ENCODE data around the gene SLX4.

The SLX4 gene

GRCh38 chr16:3582276-3583165, 28.9 kb downstream of the SLX4 start:
- H3K4me3 ChIP-seq (ENCODE audit: low read depth, low read length) = no peak overlapping the region
- DNase-seq (ENCODE audit: low read depth, low spot score) = no peak
- in situ Hi-C loops (cut with HindIII; ENCODE audit: low sequenced_read_pairs) = no loop called here
- no peak for TF ChIP-seq CTCF (IDR thresholded peaks at IDR 0.05; ENCODE audit: low read depth, low read length)

GRCh38 chr16:3581392-3581791, 30.0 kb downstream of the SLX4 start:
- H3K4me3 ChIP-seq (ENCODE audit: low read depth, low read length) = no peak overlapping the region
- DNase-seq (ENCODE audit: low read depth, low spot score) = no peak
- no peak for TF ChIP-seq CTCF (IDR thresholded peaks at IDR 0.05; ENCODE audit: low read depth, low read length)
- in situ Hi-C loops (cut with HindIII; ENCODE audit: low sequenced_read_pairs) = no loop called here

- no peak for TF ChIP-seq CTCF (IDR thresholded peaks at IDR 0.05; ENCODE audit: low read depth, low read length)
- in situ Hi-C loops (cut with HindIII; ENCODE audit: low sequenced_read_pairs) = no loop called here
- H3K4me3 ChIP-seq (ENCODE audit: low read depth, low read length) = no peak overlapping the region
- DNase-seq (ENCODE audit: low read depth, low spot score) = peak; percentile 32
Observed at GRCh38 chr16:3580686-3581085, 30.7 kb downstream of the SLX4 start.

GRCh38 chr16:3580251-3580651, 31.2 kb downstream of the SLX4 start:
- H3K4me3 ChIP-seq (ENCODE audit: low read depth, low read length) = no peak overlapping the region
- TF ChIP-seq CTCF (IDR thresholded peaks at IDR 0.05; ENCODE audit: low read depth, low read length) = no peak
- no peak for DNase-seq (ENCODE audit: low read depth, low spot score)
- in situ Hi-C loops (cut with HindIII; ENCODE audit: low sequenced_read_pairs) = no loop called here

- DNase-seq (ENCODE audit: low read depth, low spot score) = no peak
- no peak for TF ChIP-seq CTCF (IDR thresholded peaks at IDR 0.05; ENCODE audit: low read depth, low read length)
- H3K4me3 ChIP-seq (ENCODE audit: low read depth, low read length) = no peak overlapping the region
- in situ Hi-C loops (cut with HindIII; ENCODE audit: low sequenced_read_pairs) = no loop called here
Observed at GRCh38 chr16:3579776-3580175, 31.6 kb downstream of the SLX4 start.

- peak; percentile 7 for DNase-seq (ENCODE audit: low read depth, low spot score)
- TF ChIP-seq CTCF (IDR thresholded peaks at IDR 0.05; ENCODE audit: low read depth, low read length) = no peak
- H3K4me3 ChIP-seq (ENCODE audit: low read depth, low read length) = no peak overlapping the region
- in situ Hi-C loops (cut with HindIII; ENCODE audit: low sequenced_read_pairs) = no loop called here
Observed at GRCh38 chr16:3578610-3579551, 32.5 kb downstream of the SLX4 start.

All from astrocyte of the spinal cord (primary cell).